Measurements from ENCODE around the gene MYO5B.

Gene MYO5B

GRCh38 chr18:50138181-50139064 is 56.5 kb downstream of the MYO5B start:
- Histone ChIP-seq H3K36me3 (replicated peaks; ENCODE audit: insufficient read depth, low read length) (no peaks in the 10 kb centered on the region), H2AFZ (ENCODE audit: low read length) (no peak overlapping the region), H3F3A (ENCODE audit: insufficient read depth, low read length) (no peaks in the 10 kb centered on the region), H3K9me3 (replicated peaks; ENCODE audit: insufficient read depth, low read length) (no peaks in the 10 kb centered on the region), H3K27me3 (replicated peaks; ENCODE audit: insufficient read depth, low read length) (no peaks in the 10 kb centered on the region), H3K4me1 (ENCODE audit: low read length) (peaks cover 16% of the 10 kb centered on the region), H3K4me2 (ENCODE audit: low read depth, low read length) (no peak overlapping the region), H3K27ac (ENCODE audit: low read length) (no peak overlapping the region), H3K9me2 (replicated peaks; ENCODE audit: insufficient read depth, low read length) (no peaks in the 10 kb centered on the region), H3K4me3 (ENCODE audit: low read length) (no peak overlapping the region), H4K20me1 (ENCODE audit: insufficient read depth, low read length) (no peaks in the 10 kb centered on the region), H3K79me2 (ENCODE audit: low read length) (peaks cover 90% of the 10 kb centered on the region), H3K9ac (ENCODE audit: low read length) (no peak overlapping the region)
- TF ChIP-seq EZH2phosphoT487 (IDR thresholded peaks at IDR 0.05; ENCODE audit: low read length) = no peak
- TF ChIP-seq, protein P1, sequence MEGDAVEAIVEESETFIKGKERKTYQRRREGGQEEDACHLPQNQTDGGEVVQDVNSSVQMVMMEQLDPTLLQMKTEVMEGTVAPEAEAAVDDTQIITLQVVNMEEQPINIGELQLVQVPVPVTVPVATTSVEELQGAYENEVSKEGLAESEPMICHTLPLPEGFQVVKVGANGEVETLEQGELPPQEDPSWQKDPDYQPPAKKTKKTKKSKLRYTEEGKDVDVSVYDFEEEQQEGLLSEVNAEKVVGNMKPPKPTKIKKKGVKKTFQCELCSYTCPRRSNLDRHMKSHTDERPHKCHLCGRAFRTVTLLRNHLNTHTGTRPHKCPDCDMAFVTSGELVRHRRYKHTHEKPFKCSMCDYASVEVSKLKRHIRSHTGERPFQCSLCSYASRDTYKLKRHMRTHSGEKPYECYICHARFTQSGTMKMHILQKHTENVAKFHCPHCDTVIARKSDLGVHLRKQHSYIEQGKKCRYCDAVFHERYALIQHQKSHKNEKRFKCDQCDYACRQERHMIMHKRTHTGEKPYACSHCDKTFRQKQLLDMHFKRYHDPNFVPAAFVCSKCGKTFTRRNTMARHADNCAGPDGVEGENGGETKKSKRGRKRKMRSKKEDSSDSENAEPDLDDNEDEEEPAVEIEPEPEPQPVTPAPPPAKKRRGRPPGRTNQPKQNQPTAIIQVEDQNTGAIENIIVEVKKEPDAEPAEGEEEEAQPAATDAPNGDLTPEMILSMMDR (IDR thresholded peaks at IDR 0.05; ENCODE audit: low read length) = no peak
- no peak for TF ChIP-seq EZH2 (optimal IDR thresholded peaks at IDR 0.05; ENCODE audit: low read depth, low read length)
- no peak for DNase-seq

- no peaks in the 10 kb centered on the region for H3K27me3 ChIP-seq (replicated peaks; ENCODE audit: insufficient read depth, low read length)
- DNase-seq = no peak
- H2AFZ ChIP-seq (ENCODE audit: low read length) = no peak overlapping the region
- no peak overlapping the region for H3K27ac ChIP-seq (ENCODE audit: low read length)
- TF ChIP-seq, protein P1 (IDR thresholded peaks at IDR 0.05; ENCODE audit: low read length) = no peak
- TF ChIP-seq EZH2phosphoT487 (IDR thresholded peaks at IDR 0.05; ENCODE audit: low read length) (no peak), EZH2 (optimal IDR thresholded peaks at IDR 0.05; ENCODE audit: low read depth, low read length) (no peak)
- H3K36me3 ChIP-seq (replicated peaks; ENCODE audit: insufficient read depth, low read length) = no peaks in the 10 kb centered on the region
- no peaks in the 10 kb centered on the region for H3K9me3 ChIP-seq (replicated peaks; ENCODE audit: insufficient read depth, low read length)
- H3K79me2 ChIP-seq (ENCODE audit: low read length) = peaks cover 84% of the 10 kb centered on the region
- H3K9ac ChIP-seq (ENCODE audit: low read length) = no peak overlapping the region
- H3F3A ChIP-seq (ENCODE audit: insufficient read depth, low read length) = no peaks in the 10 kb centered on the region
- H3K4me2 ChIP-seq (ENCODE audit: low read depth, low read length) = no peak overlapping the region
- peaks cover 17% of the 10 kb centered on the region for H3K4me1 ChIP-seq (ENCODE audit: low read length)
- H4K20me1 ChIP-seq (ENCODE audit: insufficient read depth, low read length) = no peaks in the 10 kb centered on the region
- H3K9me2 ChIP-seq (replicated peaks; ENCODE audit: insufficient read depth, low read length) = no peaks in the 10 kb centered on the region
- no peak overlapping the region for H3K4me3 ChIP-seq (ENCODE audit: low read length)
These were observed 59.0 kb downstream of the MYO5B start for GRCh38 chr18:50135903-50136302.

GRCh38 chr18:50133526-50133925 is 61.4 kb downstream of the MYO5B start:
- TF ChIP-seq EZH2 (optimal IDR thresholded peaks at IDR 0.05; ENCODE audit: low read depth, low read length) (no peak), EZH2phosphoT487 (IDR thresholded peaks at IDR 0.05; ENCODE audit: low read length) (no peak)
- TF ChIP-seq, protein P1 (IDR thresholded peaks at IDR 0.05; ENCODE audit: low read length) = no peak

More at GRCh38 chr18:50133526-50133925, 61.4 kb downstream of the MYO5B start:
- H4K20me1 ChIP-seq (ENCODE audit: insufficient read depth, low read length) = no peaks in the 10 kb centered on the region
- H3F3A ChIP-seq (ENCODE audit: insufficient read depth, low read length) = no peaks in the 10 kb centered on the region
- peaks cover 17% of the 10 kb centered on the region for H3K4me1 ChIP-seq (ENCODE audit: low read length)
- H3K27me3 ChIP-seq (replicated peaks; ENCODE audit: insufficient read depth, low read length) = no peaks in the 10 kb centered on the region
- no peaks in the 10 kb centered on the region for H3K9me3 ChIP-seq (replicated peaks; ENCODE audit: insufficient read depth, low read length)
- no peak overlapping the region for H3K4me3 ChIP-seq (ENCODE audit: low read length)
- H3K9ac ChIP-seq (ENCODE audit: low read length) = no peak overlapping the region
- no peak overlapping the region for H3K27ac ChIP-seq (ENCODE audit: low read length)
- H3K4me2 ChIP-seq (ENCODE audit: low read depth, low read length) = no peak overlapping the region
- DNase-seq = no peak
- no peaks in the 10 kb centered on the region for H3K9me2 ChIP-seq (replicated peaks; ENCODE audit: insufficient read depth, low read length)
- no peaks in the 10 kb centered on the region for H3K36me3 ChIP-seq (replicated peaks; ENCODE audit: insufficient read depth, low read length)
- H3K79me2 ChIP-seq (ENCODE audit: low read length) = peaks cover 84% of the 10 kb centered on the region
- no peak overlapping the region for H2AFZ ChIP-seq (ENCODE audit: low read length)
